ENCODE results near the gene TAS2R40.

TAS2R40 gene

DNA sequence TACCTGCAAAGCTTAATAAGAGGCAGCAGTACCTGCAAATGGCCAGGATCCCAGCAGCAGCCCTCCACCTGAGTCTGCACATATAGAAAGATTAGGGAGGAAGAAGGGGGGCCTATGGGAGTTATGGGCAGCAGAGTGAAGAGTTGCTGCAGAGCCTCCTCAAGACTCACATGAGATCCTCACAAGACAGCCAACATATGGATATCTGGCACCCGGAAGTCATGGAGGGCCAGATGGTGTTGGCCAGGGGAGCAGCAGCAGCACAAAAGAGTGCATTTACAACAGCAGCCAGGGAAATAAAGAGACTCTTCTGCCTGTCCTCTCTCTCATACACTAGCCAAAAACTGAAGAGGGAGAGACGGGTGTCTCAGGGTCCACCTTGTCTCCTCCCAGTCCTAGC, 4.0 kb upstream of the TAS2R40 start:
- H3K4me3 ChIP-seq (replicated peaks; ENCODE audit: insufficient read depth, low read length): no peak overlapping the region
- no peak for DNase-seq (ENCODE audit: low read depth in 1 of 2, low spot score in 1 of 2)
- H3K27ac ChIP-seq (replicated peaks): no peak overlapping the region
- H3K27me3 ChIP-seq (ENCODE audit: insufficient read depth, poor library complexity, severe bottlenecking): no peaks in the 10 kb centered on the region
- TF ChIP-seq, protein P1, sequence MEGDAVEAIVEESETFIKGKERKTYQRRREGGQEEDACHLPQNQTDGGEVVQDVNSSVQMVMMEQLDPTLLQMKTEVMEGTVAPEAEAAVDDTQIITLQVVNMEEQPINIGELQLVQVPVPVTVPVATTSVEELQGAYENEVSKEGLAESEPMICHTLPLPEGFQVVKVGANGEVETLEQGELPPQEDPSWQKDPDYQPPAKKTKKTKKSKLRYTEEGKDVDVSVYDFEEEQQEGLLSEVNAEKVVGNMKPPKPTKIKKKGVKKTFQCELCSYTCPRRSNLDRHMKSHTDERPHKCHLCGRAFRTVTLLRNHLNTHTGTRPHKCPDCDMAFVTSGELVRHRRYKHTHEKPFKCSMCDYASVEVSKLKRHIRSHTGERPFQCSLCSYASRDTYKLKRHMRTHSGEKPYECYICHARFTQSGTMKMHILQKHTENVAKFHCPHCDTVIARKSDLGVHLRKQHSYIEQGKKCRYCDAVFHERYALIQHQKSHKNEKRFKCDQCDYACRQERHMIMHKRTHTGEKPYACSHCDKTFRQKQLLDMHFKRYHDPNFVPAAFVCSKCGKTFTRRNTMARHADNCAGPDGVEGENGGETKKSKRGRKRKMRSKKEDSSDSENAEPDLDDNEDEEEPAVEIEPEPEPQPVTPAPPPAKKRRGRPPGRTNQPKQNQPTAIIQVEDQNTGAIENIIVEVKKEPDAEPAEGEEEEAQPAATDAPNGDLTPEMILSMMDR (IDR thresholded peaks at IDR 0.05; ENCODE audit: insufficient read depth, low read length): no peak
- TF ChIP-seq, protein P2, sequence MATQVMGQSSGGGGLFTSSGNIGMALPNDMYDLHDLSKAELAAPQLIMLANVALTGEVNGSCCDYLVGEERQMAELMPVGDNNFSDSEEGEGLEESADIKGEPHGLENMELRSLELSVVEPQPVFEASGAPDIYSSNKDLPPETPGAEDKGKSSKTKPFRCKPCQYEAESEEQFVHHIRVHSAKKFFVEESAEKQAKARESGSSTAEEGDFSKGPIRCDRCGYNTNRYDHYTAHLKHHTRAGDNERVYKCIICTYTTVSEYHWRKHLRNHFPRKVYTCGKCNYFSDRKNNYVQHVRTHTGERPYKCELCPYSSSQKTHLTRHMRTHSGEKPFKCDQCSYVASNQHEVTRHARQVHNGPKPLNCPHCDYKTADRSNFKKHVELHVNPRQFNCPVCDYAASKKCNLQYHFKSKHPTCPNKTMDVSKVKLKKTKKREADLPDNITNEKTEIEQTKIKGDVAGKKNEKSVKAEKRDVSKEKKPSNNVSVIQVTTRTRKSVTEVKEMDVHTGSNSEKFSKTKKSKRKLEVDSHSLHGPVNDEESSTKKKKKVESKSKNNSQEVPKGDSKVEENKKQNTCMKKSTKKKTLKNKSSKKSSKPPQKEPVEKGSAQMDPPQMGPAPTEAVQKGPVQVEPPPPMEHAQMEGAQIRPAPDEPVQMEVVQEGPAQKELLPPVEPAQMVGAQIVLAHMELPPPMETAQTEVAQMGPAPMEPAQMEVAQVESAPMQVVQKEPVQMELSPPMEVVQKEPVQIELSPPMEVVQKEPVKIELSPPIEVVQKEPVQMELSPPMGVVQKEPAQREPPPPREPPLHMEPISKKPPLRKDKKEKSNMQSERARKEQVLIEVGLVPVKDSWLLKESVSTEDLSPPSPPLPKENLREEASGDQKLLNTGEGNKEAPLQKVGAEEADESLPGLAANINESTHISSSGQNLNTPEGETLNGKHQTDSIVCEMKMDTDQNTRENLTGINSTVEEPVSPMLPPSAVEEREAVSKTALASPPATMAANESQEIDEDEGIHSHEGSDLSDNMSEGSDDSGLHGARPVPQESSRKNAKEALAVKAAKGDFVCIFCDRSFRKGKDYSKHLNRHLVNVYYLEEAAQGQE (IDR thresholded peaks at IDR 0.05; ENCODE audit: insufficient replicate concordance, low read depth): no peak

DNA sequence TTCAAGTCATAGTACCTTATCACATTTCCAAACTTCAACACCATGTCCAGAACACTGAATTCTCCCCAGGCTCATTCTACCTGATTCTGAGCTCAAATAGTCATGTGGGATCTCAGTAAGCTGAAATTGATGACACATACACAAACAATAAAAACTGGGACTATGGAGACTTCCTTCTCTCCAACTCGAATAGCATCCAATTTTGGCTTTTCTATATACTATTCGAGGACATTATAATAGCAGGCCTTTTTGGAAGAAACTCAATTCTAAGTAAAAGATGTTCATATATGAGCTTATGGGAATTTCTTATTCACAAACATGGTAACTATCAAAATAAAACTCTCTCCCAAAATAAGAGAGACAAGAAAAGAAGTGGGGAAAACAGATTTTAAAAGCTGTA, 551 bp upstream of the TAS2R40 start:
- Histone ChIP-seq H3K27ac (replicated peaks) (no peak overlapping the region), H3K27me3 (ENCODE audit: insufficient read depth, poor library complexity, severe bottlenecking) (no peaks in the 10 kb centered on the region), H3K4me3 (replicated peaks; ENCODE audit: insufficient read depth, low read length) (no peak overlapping the region)
- no peak for TF ChIP-seq SPI1 (IDR thresholded peaks at IDR 0.05; ENCODE audit: borderline replicate concordance, low read depth)
- TF ChIP-seq, protein P1 (IDR thresholded peaks at IDR 0.05; ENCODE audit: insufficient read depth, low read length): no peak
- no peak for TF ChIP-seq POLR2AphosphoS5 (IDR thresholded peaks at IDR 0.05; ENCODE audit: low read depth)
- TF ChIP-seq, protein P2 (IDR thresholded peaks at IDR 0.05; ENCODE audit: insufficient replicate concordance, low read depth): no peak
- no peak for TF ChIP-seq GABPA (IDR thresholded peaks at IDR 0.05; ENCODE audit: low read depth)
- DNase-seq (ENCODE audit: low read depth in 1 of 2, low spot score in 1 of 2): no peak

DNA sequence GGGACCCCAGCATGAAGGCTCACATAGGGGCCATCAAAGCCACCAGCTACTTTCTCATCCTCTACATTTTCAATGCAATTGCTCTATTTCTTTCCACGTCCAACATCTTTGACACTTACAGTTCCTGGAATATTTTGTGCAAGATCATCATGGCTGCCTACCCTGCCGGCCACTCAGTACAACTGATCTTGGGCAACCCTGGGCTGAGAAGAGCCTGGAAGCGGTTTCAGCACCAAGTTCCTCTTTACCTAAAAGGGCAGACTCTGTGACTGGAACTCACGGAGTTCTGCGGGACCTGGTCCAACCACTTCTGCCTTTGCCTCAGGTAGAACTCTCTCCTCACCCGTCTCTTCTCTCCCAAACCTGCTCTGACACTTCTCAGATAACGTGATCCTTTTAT, 945 bp downstream of the TAS2R40 start:
- TF ChIP-seq SPI1 (IDR thresholded peaks at IDR 0.05; ENCODE audit: borderline replicate concordance, low read depth) (peak; percentile 81; the same call in 1 of the 2 replicates), POLR2AphosphoS5 (IDR thresholded peaks at IDR 0.05; ENCODE audit: low read depth) (0 out of 2 replicates have a peak, but pooled peaks have one; percentile 21), GABPA (IDR thresholded peaks at IDR 0.05; ENCODE audit: low read depth) (no peak)
- TF ChIP-seq, protein P1 (IDR thresholded peaks at IDR 0.05; ENCODE audit: insufficient read depth, low read length): no peak
- TF ChIP-seq, protein P2 (IDR thresholded peaks at IDR 0.05; ENCODE audit: insufficient replicate concordance, low read depth): peak; percentile 60
- peak; percentile 58 to 91 for DNase-seq (ENCODE audit: low read depth in 1 of 2, low spot score in 1 of 2)
- no peaks in the 10 kb centered on the region for H3K27me3 ChIP-seq (ENCODE audit: insufficient read depth, poor library complexity, severe bottlenecking)

More for the DNA sequence above, 945 bp downstream of the TAS2R40 start:
- H3K27ac ChIP-seq (replicated peaks): peak overlapping the region; percentile 74
- no peak overlapping the region for H3K4me3 ChIP-seq (replicated peaks; ENCODE audit: insufficient read depth, low read length)
